Measurements from ENCODE around the gene PRKAR1A.
"Not testable (repeated sequence)": the region's sequence is repeated elsewhere in the genome, so short reads cannot be mapped to it uniquely, and the experiment has no call there.

The PRKAR1A gene

GRCh38 chr17:68511671-68512246 is 471 bp upstream of the PRKAR1A start:
- peak; percentile 48 for DNase-seq (ENCODE audit: low read depth)

GRCh38 chr17:68512960-68513474 is 787 bp downstream of the PRKAR1A start:
- DNase-seq (ENCODE audit: low read depth), result no peak

GRCh38 chr17:68513932-68514331 is 1.7 kb downstream of the PRKAR1A start:
- no peak for DNase-seq (ENCODE audit: low read depth)

- peak; percentile 30 for DNase-seq (ENCODE audit: low read depth)
Observed at GRCh38 chr17:68514831-68515635, 2.8 kb downstream of the PRKAR1A start.

GRCh38 chr17:68516732-68517131 is 4.5 kb downstream of the PRKAR1A start:
- no peak for DNase-seq (ENCODE audit: low read depth)

- DNase-seq (ENCODE audit: low read depth), result not testable (repeated sequence)
Observed at GRCh38 chr17:68517605-68518004, 5.4 kb downstream of the PRKAR1A start.

GRCh38 chr17:68518063-68518815 is 6.0 kb downstream of the PRKAR1A start:
- no peak for DNase-seq (ENCODE audit: low read depth)

- DNase-seq (ENCODE audit: low read depth), result not testable (repeated sequence)
Observed at GRCh38 chr17:68519051-68519450, 6.8 kb downstream of the PRKAR1A start.

- no peak for DNase-seq (ENCODE audit: low read depth)
Observed at GRCh38 chr17:68519911-68520310, 7.7 kb downstream of the PRKAR1A start.

GRCh38 chr17:68522266-68522665 is 10.0 kb downstream of the PRKAR1A start:
- no peak for DNase-seq (ENCODE audit: low read depth)

GRCh38 chr17:68526548-68526947 is 14.3 kb downstream of the PRKAR1A start:
- DNase-seq (ENCODE audit: low read depth), result no peak

- no peak for DNase-seq (ENCODE audit: low read depth)
Observed at GRCh38 chr17:68527314-68527713, 15.1 kb downstream of the PRKAR1A start.

- no peak for DNase-seq (ENCODE audit: low read depth)
Observed at GRCh38 chr17:68531252-68531651, 19.0 kb downstream of the PRKAR1A start.

GRCh38 chr17:68532826-68533225 is 20.6 kb downstream of the PRKAR1A start:
- DNase-seq (ENCODE audit: low read depth), result peak; percentile 12

- DNase-seq (ENCODE audit: low read depth), result peak; percentile 68
Observed at GRCh38 chr17:68533887-68534694, 21.9 kb downstream of the PRKAR1A start.

- DNase-seq (ENCODE audit: low read depth), result no peak
Observed at GRCh38 chr17:68534695-68535088, 22.5 kb downstream of the PRKAR1A start.

- DNase-seq (ENCODE audit: low read depth), result no peak
Observed at GRCh38 chr17:68535922-68536321, 23.7 kb downstream of the PRKAR1A start.

- peak; percentile 21 for DNase-seq (ENCODE audit: low read depth)
Observed at GRCh38 chr17:68539548-68540467, 27.6 kb downstream of the PRKAR1A start.

- no peak for DNase-seq (ENCODE audit: low read depth)
Observed at GRCh38 chr17:68540981-68541380, 28.8 kb downstream of the PRKAR1A start.

GRCh38 chr17:68541816-68542215 is 29.6 kb downstream of the PRKAR1A start:
- no peak for DNase-seq (ENCODE audit: low read depth)
